Neural progenitor cell (in vitro differentiated cells): ENCODE results near the gene THRB.

Experiments used
- CTCF ChIP-seq: fragments of 200-600 bp; sonication (generic); IDR thresholded peaks from 2 replicates; pipeline ENCODE4 v1.5.1; 2017; ENCODE audit warnings: antibody characterized with exemption, mild to moderate bottlenecking
- EZH2phosphoT487 ChIP-seq: fragments of 200-600 bp; sonication (generic); IDR thresholded peaks from 2 replicates; pipeline ENCODE4 v1.6.1; 2017; ENCODE audit warnings: antibody characterized with exemption

- no peak for TF ChIP-seq CTCF
- TF ChIP-seq EZH2phosphoT487: no peak
Observed at GRCh38 chr3:24211381-24211780, 283.3 kb downstream of the THRB start.
